IPS-15b (cell line): ENCODE data around the gene TSPAN1.
A peak's percentile ranks its signal among the peaks of the same experiment; 100 is the strongest.

Source experiments
- H3K27me3 ChIP-seq: one replicate; pipeline ENCODE4 v1.6.1; 2013; ENCODE audit warnings: low read length; ENCODE audit not compliant: control insufficient read depth, insufficient read depth
- H3K36me3 ChIP-seq: one replicate; pipeline ENCODE4 v1.6.1; 2013; ENCODE audit warnings: low read length; ENCODE audit not compliant: control insufficient read depth, insufficient read depth
- H3K4me1 ChIP-seq: one replicate; pipeline ENCODE4 v1.6.1; 2013; ENCODE audit warnings: mild to moderate bottlenecking, low read length; ENCODE audit not compliant: control insufficient read depth, insufficient read depth
- H3K4me3 ChIP-seq: one replicate; pipeline ENCODE4 v1.5.1; 2013; ENCODE audit warnings: low read depth, low read length
- H3K9ac ChIP-seq: one replicate; pipeline ENCODE4 v1.6.1; 2013; ENCODE audit warnings: low read depth, mild to moderate bottlenecking, low read length
- H3K9me3 ChIP-seq: one replicate; pipeline ENCODE4 v1.6.1; 2013; ENCODE audit warnings: mild to moderate bottlenecking, low read length; ENCODE audit not compliant: control insufficient read depth, insufficient read depth

TSPAN1 gene

DNA sequence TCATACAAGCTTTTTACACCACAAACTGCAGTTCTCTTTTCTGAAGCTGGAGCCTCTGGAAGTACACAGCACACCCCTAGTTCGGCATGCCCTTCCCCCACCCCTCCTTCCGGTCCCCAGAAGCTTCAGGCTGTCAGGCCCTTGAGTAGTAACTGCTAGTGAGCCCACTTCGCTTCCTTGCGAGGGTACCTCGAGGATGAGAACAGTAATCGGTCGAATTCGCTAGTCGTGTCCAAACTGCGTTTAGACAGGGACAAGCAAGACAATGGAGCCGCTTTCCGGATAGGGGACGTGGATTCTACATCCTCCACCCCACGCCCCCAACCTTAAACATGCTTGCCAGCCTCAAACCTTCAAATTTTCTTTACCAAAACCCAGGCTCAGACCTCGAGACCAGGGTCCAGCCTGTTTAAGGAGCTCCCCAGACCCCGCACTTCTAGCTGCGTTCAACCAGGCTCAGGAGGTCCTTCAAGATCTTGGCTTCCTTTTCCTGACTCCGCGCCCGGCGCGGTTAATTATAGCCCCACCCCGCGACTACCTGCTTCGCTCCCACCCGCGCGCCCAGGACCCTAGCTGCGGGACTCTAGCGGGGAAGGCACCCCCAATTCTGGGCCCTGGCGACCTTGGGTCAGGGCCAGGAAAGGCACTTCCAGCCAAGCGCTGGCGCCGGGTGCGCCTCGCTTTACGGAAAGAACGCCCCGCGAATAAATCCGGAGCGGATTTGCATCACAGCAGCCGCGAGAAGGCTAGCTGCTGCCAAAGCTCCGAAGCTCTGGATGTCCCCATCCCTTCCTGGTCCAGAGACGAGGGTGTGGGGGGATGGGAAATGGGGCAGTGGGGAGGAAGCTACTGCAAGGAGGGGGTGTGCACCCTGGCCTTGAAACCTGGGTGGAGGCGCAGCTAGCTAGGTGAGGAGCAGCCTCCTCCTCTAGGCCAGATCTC is 8.1 kb upstream of the TSPAN1 start:
- H3K36me3 ChIP-seq, result no peaks in the 10 kb centered on the region
- peaks cover 20% of the 10 kb centered on the region for H3K27me3 ChIP-seq
- H3K9me3 ChIP-seq, result no peaks in the 10 kb centered on the region
- H3K4me3 ChIP-seq, result peak overlapping the region; percentile 40
- H3K4me1 ChIP-seq, result peaks cover 11% of the 10 kb centered on the region
- peak overlapping the region; percentile 54 for H3K9ac ChIP-seq

DNA sequence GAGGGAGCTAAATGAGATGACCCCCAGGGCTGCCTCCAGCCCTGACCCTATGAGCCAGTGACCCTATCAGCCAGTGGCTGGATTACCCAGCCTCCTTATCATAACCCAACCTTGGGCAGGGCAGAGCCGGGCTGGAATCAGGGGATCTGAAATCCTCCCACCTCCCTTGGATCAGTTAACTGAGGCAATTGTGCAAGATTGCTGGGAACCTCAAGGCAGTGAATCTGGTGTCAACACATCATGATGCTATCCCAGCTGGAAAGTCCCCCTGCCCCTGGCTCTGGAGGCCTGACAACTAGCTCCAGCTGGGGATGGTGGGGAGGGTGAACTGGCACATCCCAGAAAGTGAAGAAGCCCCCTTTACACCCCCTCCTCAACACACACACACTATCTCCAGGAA is 6.4 kb upstream of the TSPAN1 start:
- H3K9me3 ChIP-seq, result no peaks in the 10 kb centered on the region
- no peak overlapping the region for H3K9ac ChIP-seq
- H3K36me3 ChIP-seq, result no peaks in the 10 kb centered on the region
- H3K4me1 ChIP-seq, result peaks cover 11% of the 10 kb centered on the region
- H3K4me3 ChIP-seq, result no peak overlapping the region
- peaks cover 20% of the 10 kb centered on the region for H3K27me3 ChIP-seq

DNA sequence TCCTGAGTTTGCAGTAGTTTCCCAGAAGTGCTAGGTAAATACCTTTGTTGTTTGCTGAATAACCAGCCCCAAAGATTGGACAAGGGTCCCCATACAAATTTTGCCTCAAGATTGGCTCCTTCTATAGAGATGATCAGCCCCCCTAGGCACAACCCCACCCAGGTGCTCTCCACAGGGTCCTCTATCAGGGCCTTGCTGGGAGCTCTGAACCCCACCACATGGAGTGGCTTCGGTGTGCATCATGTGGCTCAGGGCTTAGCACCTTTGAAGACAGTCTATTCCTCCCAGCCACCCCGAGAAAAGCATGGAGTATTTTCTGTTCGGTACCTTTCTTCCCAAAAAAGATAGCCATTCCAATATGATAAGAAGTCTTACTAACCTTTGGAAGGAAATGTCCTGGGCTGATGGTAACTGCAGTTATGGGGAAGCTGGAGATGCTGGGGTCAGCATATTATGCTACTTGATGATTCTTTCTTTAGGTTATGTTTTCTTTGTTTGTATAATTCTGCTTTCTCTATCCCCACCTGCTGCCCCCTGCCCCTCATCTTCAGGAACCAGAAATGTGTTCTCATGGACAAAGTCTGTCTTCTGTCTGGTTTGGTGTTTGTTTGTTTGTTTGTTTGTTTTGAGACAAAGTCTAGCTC is 5.0 kb upstream of the TSPAN1 start:
- Histone ChIP-seq H3K4me1 (peaks cover 18% of the 10 kb centered on the region), H3K9ac (no peak overlapping the region), H3K9me3 (no peaks in the 10 kb centered on the region), H3K4me3 (no peak overlapping the region), H3K36me3 (no peaks in the 10 kb centered on the region), H3K27me3 (peaks cover 20% of the 10 kb centered on the region)

GRCh38 chr1:46171351-46171750 is 3.5 kb upstream of the TSPAN1 start:
- H3K27me3 ChIP-seq, result peaks cover 19% of the 10 kb centered on the region
- peaks cover 16% of the 10 kb centered on the region for H3K4me1 ChIP-seq
- no peak overlapping the region for H3K9ac ChIP-seq
- no peaks in the 10 kb centered on the region for H3K9me3 ChIP-seq
- no peaks in the 10 kb centered on the region for H3K36me3 ChIP-seq
- no peak overlapping the region for H3K4me3 ChIP-seq

DNA sequence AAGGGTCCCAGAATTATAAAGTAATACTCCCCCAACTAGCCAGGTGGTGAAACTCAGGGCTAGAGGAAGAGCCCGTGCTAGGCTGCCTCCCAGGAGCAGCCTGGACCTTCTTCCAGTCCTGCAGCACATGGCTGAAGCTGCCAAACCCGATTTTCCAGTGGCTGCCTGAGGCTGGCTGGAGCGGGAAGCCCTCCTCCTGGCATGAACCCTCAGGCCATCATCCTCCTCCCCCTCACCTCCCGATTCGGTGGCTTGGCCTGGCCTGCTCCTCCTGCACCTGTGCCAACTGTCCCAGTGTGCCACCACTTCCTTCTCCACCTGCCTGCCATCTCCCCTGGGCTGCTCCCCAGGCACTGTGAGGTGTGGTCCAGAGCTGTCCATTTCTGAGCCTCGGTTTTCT is 3.0 kb upstream of the TSPAN1 start:
- H3K36me3 ChIP-seq, result no peaks in the 10 kb centered on the region
- no peak overlapping the region for H3K4me3 ChIP-seq
- peaks cover 12% of the 10 kb centered on the region for H3K4me1 ChIP-seq
- H3K9ac ChIP-seq, result no peak overlapping the region
- peaks cover 14% of the 10 kb centered on the region for H3K27me3 ChIP-seq
- no peaks in the 10 kb centered on the region for H3K9me3 ChIP-seq

DNA sequence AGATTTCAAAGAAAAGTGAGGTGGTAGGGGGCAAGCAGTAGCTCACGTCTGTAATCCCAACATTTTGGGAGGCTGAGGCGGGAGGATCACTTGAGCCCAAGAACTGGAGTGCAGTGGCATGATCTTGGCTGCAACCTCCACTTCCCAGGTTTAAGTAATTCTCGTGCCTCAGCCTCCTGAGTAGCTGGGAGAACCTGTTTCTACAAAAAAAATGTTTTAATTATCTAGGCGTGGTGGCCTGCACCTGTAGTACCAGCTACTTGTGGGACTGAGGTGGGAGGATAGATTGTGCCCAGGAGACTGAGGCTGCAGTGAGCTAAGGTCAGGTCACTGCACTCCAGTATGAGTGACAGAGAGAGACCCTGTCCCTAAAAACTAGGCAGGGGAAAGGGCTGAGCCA is 2.6 kb upstream of the TSPAN1 start:
- H3K4me1 ChIP-seq, result peaks cover 10% of the 10 kb centered on the region

GRCh38 chr1:46173361-46173856 is 1.5 kb upstream of the TSPAN1 start:
- Histone ChIP-seq H3K36me3 (no peaks in the 10 kb centered on the region), H3K4me1 (peaks cover 7% of the 10 kb centered on the region), H3K27me3 (peaks cover 6% of the 10 kb centered on the region), H3K9ac (no peak overlapping the region), H3K4me3 (no peak overlapping the region), H3K9me3 (no peaks in the 10 kb centered on the region)

More for the DNA sequence above, 2.6 kb upstream of the TSPAN1 start:
- peaks cover 11% of the 10 kb centered on the region for H3K27me3 ChIP-seq
- no peaks in the 10 kb centered on the region for H3K36me3 ChIP-seq
- H3K4me3 ChIP-seq, result no peak overlapping the region
- no peaks in the 10 kb centered on the region for H3K9me3 ChIP-seq
- H3K9ac ChIP-seq, result no peak overlapping the region

- H3K36me3 ChIP-seq, result no peaks in the 10 kb centered on the region
- H3K4me1 ChIP-seq, result peaks cover 12% of the 10 kb centered on the region
- no peaks in the 10 kb centered on the region for H3K27me3 ChIP-seq
- H3K4me3 ChIP-seq, result no peak overlapping the region
- H3K9me3 ChIP-seq, result no peaks in the 10 kb centered on the region
- no peak overlapping the region for H3K9ac ChIP-seq
Observed at GRCh38 chr1:46175243-46175642, 356 bp downstream of the TSPAN1 start.

DNA sequence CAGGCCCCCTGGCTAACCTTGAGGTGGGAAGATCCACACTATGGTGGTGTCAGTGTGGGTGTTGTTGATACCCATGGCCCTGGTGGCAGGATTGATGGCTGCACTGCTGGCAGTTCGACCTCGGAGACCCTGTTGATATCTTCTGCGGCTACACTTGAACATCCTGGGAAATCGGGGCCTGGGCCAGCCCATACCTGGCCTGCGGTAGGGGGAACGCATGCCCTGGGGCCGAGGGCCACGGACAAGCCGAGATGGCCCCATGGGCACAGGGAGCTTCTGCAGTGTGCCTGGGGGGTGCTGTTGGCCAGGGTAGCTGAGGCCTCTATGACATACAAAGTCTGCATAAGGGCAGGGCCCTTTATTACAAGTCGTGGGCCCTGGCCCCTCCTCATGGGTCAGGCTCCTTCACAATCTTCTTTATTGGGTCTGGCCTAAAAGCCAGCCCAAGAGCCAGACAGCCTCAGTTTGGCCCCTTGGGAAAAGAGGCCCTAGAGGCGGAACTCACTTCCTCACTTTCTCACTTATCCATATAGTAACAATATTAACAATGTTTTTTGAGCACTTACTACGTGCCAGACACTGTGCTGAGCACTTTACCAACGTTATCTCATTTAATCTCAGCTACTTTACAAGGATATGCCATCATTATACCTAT is 1.5 kb downstream of the TSPAN1 start, which contains the start of gene P3R3URF:
P3R3URF (minus strand) TSS at position 278 of the 655 bp plus-strand sequence; CDS start at position 261, 17 bp downstream.
- Histone ChIP-seq H3K36me3 (no peaks in the 10 kb centered on the region), H3K4me3 (no peak within 1 kb of the TSS), H3K27me3 (no peaks in the 10 kb centered on the region), H3K9ac (no peak within 1 kb of the TSS), H3K9me3 (no peaks in the 10 kb centered on the region), H3K4me1 (peaks cover 12% of the 10 kb centered on the region)

GRCh38 chr1:46179138-46180081 is 4.5 kb downstream of the TSPAN1 start:
- no peaks in the 10 kb centered on the region for H3K9me3 ChIP-seq
- no peak overlapping the region for H3K4me3 ChIP-seq
- no peak overlapping the region for H3K9ac ChIP-seq
- peaks cover 8% of the 10 kb centered on the region for H3K4me1 ChIP-seq
- no peaks in the 10 kb centered on the region for H3K36me3 ChIP-seq
- H3K27me3 ChIP-seq, result peaks cover under 1% of the 10 kb centered on the region
